GM12878 (cell line): ENCODE measurements around the gene REXO1.

Source experiments
- CEBPB ChIP-seq, 2 experiments: fragments of 150-350 bp in 1 of 2; IDR thresholded peaks; 2 replicates each; pipeline ENCODE4 v1.6.1; 2012 to 2014; ENCODE audit warnings: low read depth in 2 of 2, low read length in 2 of 2, borderline replicate concordance in 1 of 2, inconsistent platforms in 1 of 2
- CREM ChIP-seq: IDR thresholded peaks from 2 replicates; pipeline ENCODE4 v1.6.1; 2014; ENCODE audit warnings: antibody characterized with exemption, low read depth
- EZH2 ChIP-seq: IDR thresholded peaks from 2 replicates; pipeline ENCODE4 v1.6.1; 2012; ENCODE audit warnings: low read depth, mild to moderate bottlenecking, control low read depth, inconsistent platforms, low read length, borderline replicate concordance; ENCODE audit not compliant: control insufficient read depth
- MEF2B ChIP-seq: fragments of 450-650 bp; IDR thresholded peaks from 2 replicates; pipeline ENCODE4 v1.6.1; 2018; ENCODE audit warnings: mild to moderate bottlenecking, moderate library complexity; ENCODE audit not compliant: partially characterized antibody, poor library complexity, severe bottlenecking
- NFYB ChIP-seq: IDR thresholded peaks from 2 replicates; pipeline ENCODE4 v1.6.1; 2011; ENCODE audit warnings: low read depth, mild to moderate bottlenecking, low read length, improper control_type of control experiment, moderate library complexity; ENCODE audit not compliant: insufficient read depth
- POLR2A ChIP-seq: IDR thresholded peaks from 2 replicates; pipeline ENCODE4 v1.6.1; 2011; ENCODE audit warnings: low read depth, mild to moderate bottlenecking, low read length
- SIN3A ChIP-seq: IDR thresholded peaks from 2 replicates; pipeline ENCODE4 v1.6.1; 2012; ENCODE audit warnings: low read depth, low read length, improper control_type of control experiment
- SMC3 ChIP-seq: IDR thresholded peaks from 2 replicates; pipeline ENCODE4 v1.6.1; 2011; ENCODE audit warnings: low read length, improper control_type of control experiment, borderline replicate concordance
- SREBF1 ChIP-seq: IDR thresholded peaks from 2 replicates; pipeline ENCODE4 v1.6.1; 2012; ENCODE audit warnings: mild to moderate bottlenecking, low read length
- SREBF2 ChIP-seq: IDR thresholded peaks from 2 replicates; pipeline ENCODE4 v1.6.1; 2012; ENCODE audit warnings: mild to moderate bottlenecking, low read length
- TF ChIP-seq, protein P1 (sequence below): IDR thresholded peaks from 2 replicates; pipeline ENCODE4 v1.6.1; 2012; ENCODE audit warnings: mild to moderate bottlenecking, low read depth, low read length
- TF ChIP-seq, protein P2 (sequence below), 3 experiments: IDR thresholded peaks in 2 of 3; conservative IDR thresholded peaks in 1 of 3; 2 replicates each; pipeline ENCODE4 v1.5.1; 2011; ENCODE audit warnings: low read depth in 3 of 3, low read length in 3 of 3, mild to moderate bottlenecking in 3 of 3, control low read depth in 2 of 3, moderate library complexity in 2 of 3, inconsistent platforms in 1 of 3, mixed read lengths in 1 of 3; ENCODE audit not compliant: control insufficient read depth in 2 of 3, insufficient read depth in 1 of 3; ENCODE audit errors: extremely low read depth in 1 of 3

DNA sequence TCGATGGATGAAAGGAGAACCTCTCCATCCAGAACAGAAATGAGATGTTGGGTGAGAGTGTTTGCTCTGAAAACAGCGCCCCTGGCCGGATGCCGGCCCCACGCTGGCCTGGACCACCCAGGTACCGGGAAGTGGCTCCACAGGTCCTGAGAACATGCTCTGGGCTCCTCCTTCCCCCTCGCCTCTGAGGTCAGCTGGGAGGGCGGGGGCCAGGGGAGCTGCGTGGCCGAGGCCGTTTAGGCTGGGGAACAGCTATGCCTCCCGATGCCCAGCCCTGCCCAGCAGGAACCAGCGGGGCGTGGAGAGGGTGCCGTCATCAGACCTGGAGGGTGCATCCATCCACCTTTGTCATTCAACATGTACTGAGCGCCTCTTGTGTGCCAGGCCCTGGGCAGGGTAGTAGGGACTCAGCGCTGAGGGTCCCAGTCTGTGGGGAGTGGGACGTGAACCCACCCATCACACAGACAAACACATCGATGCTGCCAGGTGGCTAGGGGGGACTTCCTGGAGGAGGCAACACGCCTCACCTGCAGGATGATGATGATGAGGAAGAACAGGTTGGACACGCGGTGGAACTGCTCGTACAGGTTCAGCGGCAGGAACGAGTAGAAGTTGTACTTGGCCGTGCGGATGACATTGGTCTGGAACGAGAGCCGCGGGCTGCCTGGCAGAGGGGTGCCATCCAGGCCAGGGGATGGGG is 40.4 kb downstream of the REXO1 start:
- TF ChIP-seq SIN3A (no peak), MEF2B (no peak), POLR2A (no peak), CEBPB (IDR thresholded peaks at IDR 0.05; ENCODE audit: borderline replicate concordance in 1 of 2, low read depth in 2 of 2, low read length in 2 of 2) (no peak), NFYB (no peak), CREM (no peak), SREBF2 (no peak), EZH2 (no peak), SREBF1 (no peak), SMC3 (no peak)
- TF ChIP-seq, protein P1, sequence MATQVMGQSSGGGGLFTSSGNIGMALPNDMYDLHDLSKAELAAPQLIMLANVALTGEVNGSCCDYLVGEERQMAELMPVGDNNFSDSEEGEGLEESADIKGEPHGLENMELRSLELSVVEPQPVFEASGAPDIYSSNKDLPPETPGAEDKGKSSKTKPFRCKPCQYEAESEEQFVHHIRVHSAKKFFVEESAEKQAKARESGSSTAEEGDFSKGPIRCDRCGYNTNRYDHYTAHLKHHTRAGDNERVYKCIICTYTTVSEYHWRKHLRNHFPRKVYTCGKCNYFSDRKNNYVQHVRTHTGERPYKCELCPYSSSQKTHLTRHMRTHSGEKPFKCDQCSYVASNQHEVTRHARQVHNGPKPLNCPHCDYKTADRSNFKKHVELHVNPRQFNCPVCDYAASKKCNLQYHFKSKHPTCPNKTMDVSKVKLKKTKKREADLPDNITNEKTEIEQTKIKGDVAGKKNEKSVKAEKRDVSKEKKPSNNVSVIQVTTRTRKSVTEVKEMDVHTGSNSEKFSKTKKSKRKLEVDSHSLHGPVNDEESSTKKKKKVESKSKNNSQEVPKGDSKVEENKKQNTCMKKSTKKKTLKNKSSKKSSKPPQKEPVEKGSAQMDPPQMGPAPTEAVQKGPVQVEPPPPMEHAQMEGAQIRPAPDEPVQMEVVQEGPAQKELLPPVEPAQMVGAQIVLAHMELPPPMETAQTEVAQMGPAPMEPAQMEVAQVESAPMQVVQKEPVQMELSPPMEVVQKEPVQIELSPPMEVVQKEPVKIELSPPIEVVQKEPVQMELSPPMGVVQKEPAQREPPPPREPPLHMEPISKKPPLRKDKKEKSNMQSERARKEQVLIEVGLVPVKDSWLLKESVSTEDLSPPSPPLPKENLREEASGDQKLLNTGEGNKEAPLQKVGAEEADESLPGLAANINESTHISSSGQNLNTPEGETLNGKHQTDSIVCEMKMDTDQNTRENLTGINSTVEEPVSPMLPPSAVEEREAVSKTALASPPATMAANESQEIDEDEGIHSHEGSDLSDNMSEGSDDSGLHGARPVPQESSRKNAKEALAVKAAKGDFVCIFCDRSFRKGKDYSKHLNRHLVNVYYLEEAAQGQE = no peak
- TF ChIP-seq, protein P2, sequence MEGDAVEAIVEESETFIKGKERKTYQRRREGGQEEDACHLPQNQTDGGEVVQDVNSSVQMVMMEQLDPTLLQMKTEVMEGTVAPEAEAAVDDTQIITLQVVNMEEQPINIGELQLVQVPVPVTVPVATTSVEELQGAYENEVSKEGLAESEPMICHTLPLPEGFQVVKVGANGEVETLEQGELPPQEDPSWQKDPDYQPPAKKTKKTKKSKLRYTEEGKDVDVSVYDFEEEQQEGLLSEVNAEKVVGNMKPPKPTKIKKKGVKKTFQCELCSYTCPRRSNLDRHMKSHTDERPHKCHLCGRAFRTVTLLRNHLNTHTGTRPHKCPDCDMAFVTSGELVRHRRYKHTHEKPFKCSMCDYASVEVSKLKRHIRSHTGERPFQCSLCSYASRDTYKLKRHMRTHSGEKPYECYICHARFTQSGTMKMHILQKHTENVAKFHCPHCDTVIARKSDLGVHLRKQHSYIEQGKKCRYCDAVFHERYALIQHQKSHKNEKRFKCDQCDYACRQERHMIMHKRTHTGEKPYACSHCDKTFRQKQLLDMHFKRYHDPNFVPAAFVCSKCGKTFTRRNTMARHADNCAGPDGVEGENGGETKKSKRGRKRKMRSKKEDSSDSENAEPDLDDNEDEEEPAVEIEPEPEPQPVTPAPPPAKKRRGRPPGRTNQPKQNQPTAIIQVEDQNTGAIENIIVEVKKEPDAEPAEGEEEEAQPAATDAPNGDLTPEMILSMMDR (IDR thresholded peaks at IDR 0.05 in 2 of 3, conservative IDR thresholded peaks at IDR 0.05 in 1 of 3; ENCODE audit: control insufficient read depth in 2 of 3, extremely low read depth in 1 of 3, insufficient read depth in 1 of 3, low read depth in 3 of 3, low read length in 3 of 3) = no peak
